Transverse colon (tissue), 4 donors: ENCODE results near the gene P3H1.

Experiments
- CTCF ChIP-seq, 5 experiments: fragments of 200-600 bp in 3 of 5; fragments of 450-650 bp in 2 of 5; sonication (generic) in 3 of 5; IDR thresholded peaks; 1 replicate in 2 of 5; 2 replicates in 3 of 5; pipeline ENCODE4 v1.5.1; 2016 to 2017; ENCODE audit warnings: antibody characterized with exemption in 5 of 5, inconsistent platforms in 3 of 5, mild to moderate bottlenecking in 2 of 5, moderate library complexity in 1 of 5
- EP300 ChIP-seq: sonication (generic); formaldehyde crosslinking; IDR thresholded peaks from one replicate; pipeline ENCODE4 v1.6.1; 2017; ENCODE audit warnings: antibody characterized with exemption, low read depth
- POLR2A ChIP-seq: fragments of 450-650 bp; IDR thresholded peaks from one replicate; pipeline ENCODE4 v1.6.1; 2016; ENCODE audit warnings: antibody characterized with exemption, mild to moderate bottlenecking, moderate library complexity
- POLR2AphosphoS5 ChIP-seq, 3 donors: sonication (generic); formaldehyde crosslinking; IDR thresholded peaks; one replicate each; pipeline ENCODE4 v1.6.1; 2016; ENCODE audit warnings: antibody characterized with exemption in 3 of 3

GRCh38 chr1:42748021-42748420 is 18.8 kb downstream of the P3H1 start:
- TF ChIP-seq EP300: no peak
- no peak for TF ChIP-seq CTCF (IDR thresholded peaks at IDR 0.05)
- no peak for TF ChIP-seq POLR2AphosphoS5 (IDR thresholded peaks at IDR 0.05)
- TF ChIP-seq POLR2A: no peak
